RKO (cell line): ENCODE results near the gene DPYSL4.

ENCODE experiments used
- DNase-seq: peaks from one replicate; pipeline ENCODE4 v3.0.0-alpha.2; 2016; ENCODE audit warnings: low spot score

DPYSL4 gene

DNA sequence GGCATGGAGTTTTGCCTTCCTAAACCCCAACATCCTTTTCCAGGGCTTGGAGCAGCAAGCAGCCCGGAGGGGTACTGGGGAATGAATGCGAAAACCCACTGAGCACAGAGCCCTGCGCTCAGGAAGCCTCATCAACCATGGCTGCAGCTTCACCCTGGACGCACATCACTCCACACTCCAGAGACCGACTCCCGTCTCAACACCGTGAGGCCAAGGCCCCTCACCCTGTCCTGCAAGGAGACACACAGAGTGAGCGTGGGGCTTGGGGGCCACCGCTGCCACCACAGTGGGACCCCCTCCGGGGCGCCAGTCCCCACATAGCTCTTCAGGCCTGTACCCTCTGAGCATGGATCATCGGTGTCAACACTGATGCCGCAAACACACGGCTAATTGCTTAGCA, 41.9 kb downstream of the DPYSL4 start:
- no peak for DNase-seq

DNA sequence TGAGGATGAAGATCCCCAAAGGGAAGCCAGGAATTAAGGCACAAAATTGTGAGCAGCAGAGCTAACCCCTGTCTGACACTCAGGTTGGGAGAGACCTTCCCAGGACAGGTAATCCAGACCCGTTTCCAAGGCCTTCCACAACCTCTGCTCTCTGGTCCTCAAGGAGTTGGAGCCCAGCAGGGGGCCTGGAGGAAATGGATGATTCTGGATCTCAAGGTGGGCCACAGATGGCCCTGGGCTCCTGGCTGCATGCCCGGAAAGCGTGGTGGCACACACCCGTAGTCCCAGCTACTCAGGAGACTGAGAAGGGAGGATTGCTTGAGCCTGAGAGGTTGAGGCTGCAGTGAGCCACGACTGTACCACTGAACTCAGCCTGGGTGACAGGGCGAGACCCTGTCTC, 42.3 kb downstream of the DPYSL4 start:
- DNase-seq = no peak

GRCh38 chr10:132229834-132230556, 43.2 kb downstream of the DPYSL4 start:
- no peak for DNase-seq

DNA sequence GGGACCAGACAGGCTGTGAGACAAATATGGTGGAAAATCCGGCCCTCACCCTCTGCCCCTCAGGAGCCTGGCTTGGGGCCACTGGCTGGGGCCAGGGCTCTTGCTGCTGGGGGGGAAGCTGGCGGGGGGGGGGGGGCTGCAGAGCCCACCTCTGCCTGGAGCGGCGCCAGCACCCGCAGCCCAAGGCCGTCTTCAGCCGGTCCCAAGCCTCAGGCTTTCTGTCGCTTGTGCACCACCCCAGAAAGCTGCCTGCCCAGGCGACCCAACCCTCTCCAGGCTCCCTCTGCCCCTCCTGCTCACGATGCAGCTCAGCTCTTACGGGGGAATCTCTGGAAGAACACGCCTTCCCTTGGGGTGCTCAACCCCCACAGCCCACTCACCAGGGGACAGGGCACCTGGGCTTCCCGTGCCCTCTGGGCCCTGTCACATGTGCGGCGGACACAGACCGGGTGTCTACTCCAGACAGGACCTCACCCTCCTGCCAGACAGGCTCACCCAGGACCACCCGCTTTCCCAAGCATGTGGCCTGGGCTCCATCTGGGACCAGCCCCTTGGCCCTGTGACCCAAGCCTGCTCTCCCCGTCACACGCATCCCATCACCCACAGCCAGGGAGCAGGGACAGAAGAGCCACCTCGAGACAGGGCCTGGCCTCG, 43.9 kb downstream of the DPYSL4 start:
- no peak for DNase-seq

DNA sequence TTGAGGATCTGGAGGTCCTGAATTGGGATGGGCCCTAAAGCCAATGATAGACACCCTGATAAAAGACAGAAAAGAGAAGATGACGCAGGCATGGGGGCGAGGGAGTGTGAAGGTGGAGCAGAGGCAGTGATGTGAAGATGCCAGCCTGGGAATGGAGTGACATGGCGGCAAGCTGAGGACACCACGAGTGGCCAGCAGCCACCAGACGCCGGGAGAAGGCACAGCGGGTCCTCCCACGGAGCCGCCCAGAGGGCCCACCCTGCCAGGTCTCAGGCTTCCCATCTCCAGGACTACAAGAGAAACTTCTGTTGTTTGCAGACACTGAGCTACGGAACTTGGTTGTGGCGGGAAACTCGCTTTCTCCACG, 44.9 kb downstream of the DPYSL4 start:
- DNase-seq = no peak

GRCh38 chr10:132232023-132232951, 45.5 kb downstream of the DPYSL4 start:
- no peak for DNase-seq

GRCh38 chr10:132232981-132233380, 46.2 kb downstream of the DPYSL4 start:
- DNase-seq = no peak

- no peak for DNase-seq
Measured at GRCh38 chr10:132233501-132234085, 46.8 kb downstream of the DPYSL4 start.

DNA sequence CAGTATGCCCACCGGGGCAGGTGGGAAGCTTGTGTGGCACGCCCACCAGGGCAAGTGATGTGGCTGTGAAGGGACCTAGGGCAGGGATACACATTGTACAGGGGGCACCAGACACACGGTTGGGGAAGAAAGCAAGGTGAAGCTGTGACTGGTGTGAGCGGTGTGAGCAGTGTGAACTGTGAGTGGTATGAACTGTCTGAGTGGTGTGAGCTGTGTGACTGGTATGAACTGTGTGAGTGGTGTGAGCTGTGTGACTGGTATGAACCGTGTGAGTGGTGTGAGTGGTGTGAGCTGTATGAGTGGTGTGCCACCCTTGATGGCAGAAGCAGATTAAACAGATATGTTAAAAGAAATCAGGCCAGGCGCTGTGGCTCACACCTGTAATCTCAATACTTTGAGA, 48.1 kb downstream of the DPYSL4 start:
- no peak for DNase-seq

- no peak for DNase-seq
Measured at GRCh38 chr10:132236161-132236560, 49.4 kb downstream of the DPYSL4 start.

DNA sequence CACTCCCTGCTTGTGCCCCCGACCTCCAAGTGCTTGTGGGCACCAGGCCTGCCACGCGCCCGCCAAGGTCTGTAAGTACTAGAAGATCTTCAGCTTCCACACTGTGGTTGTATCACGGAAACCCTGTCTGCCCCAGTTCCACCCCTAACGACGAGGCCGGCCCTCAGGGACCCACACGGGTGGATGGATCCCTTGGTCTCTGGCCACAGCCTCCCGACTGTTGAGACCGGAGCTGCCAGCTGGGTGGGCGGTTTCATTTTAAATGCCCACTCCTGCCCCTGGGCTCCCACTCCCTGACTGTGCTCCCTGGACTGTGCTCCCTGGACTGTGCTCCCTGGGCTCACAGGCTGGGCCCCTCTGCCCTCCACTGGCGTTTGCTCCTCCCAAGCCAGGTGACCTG, 50.1 kb downstream of the DPYSL4 start:
- DNase-seq = no peak

GRCh38 chr10:132237396-132237795, 50.6 kb downstream of the DPYSL4 start:
- no peak for DNase-seq

DNA sequence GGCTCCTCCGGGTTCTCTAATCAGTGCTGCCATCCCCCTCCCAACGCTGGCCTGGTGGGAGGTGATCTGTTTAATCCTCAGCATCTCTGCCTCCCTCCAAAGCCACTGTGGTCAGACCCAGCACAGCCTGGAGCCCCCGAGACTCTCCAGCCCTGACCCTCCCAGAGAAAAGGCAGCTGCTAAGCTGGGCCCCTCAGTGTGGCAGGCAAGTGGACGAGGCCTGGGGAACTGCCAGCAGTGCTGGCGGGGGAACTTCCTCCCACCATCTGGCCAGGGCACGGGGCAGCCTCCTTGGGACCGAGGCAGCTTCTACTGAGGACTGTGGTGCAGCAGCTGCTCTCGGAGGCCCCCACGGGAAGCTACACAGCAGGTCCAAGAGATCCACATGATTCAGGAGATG, 51.1 kb downstream of the DPYSL4 start:
- DNase-seq = no peak

- no peak for DNase-seq
Measured at GRCh38 chr10:132238371-132239125, 51.8 kb downstream of the DPYSL4 start.

GRCh38 chr10:132239126-132240031, 52.6 kb downstream of the DPYSL4 start:
- no peak for DNase-seq

GRCh38 chr10:132240156-132240555, 53.4 kb downstream of the DPYSL4 start:
- DNase-seq = no peak

- no peak for DNase-seq
Measured at GRCh38 chr10:132240581-132240980, 53.8 kb downstream of the DPYSL4 start.

GRCh38 chr10:132241086-132241485, 54.3 kb downstream of the DPYSL4 start:
- no peak for DNase-seq

DNA sequence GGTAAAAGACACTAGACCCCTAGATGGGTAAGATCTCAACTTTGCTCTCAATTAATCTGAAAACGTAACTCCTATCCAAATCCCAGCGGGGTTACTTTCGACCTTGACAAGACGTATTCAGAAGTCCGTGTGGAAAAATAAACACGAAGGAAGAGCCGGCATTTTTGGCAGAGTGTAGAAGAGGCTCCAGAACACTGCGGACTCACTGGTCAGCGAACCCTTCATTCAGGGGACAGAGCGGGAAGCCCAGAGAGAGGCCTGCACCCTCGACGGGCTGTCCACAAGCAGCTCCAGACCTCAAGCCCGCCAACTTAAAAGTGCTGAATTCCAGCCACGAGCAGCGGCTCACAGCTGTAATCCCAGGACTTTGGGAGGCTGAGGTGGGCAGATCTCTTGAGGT, 54.7 kb downstream of the DPYSL4 start:
- no peak for DNase-seq

- no peak for DNase-seq
Measured at GRCh38 chr10:132242103-132242840, 55.5 kb downstream of the DPYSL4 start.
